HG02870 (cell line): ENCODE measurements around the gene RPL29.

Experiments
- ATAC-seq: cut with Tn5 transposase; IDR thresholded peaks from one replicate; pipeline ENCODE4 v1.9.1; 2021; ENCODE audit warnings: mild to moderate bottlenecking, moderate library complexity; ENCODE audit not compliant: unreplicated experiment

The RPL29 gene

GRCh38 chr3:51966016-51966415 lies 29.7 kb downstream of the RPL29 start:
- no peak for ATAC-seq

- no peak for ATAC-seq
Observed at GRCh38 chr3:51964521-51964920, 31.2 kb downstream of the RPL29 start.

- no peak for ATAC-seq
Observed at GRCh38 chr3:51963951-51964451, 31.7 kb downstream of the RPL29 start.

DNA sequence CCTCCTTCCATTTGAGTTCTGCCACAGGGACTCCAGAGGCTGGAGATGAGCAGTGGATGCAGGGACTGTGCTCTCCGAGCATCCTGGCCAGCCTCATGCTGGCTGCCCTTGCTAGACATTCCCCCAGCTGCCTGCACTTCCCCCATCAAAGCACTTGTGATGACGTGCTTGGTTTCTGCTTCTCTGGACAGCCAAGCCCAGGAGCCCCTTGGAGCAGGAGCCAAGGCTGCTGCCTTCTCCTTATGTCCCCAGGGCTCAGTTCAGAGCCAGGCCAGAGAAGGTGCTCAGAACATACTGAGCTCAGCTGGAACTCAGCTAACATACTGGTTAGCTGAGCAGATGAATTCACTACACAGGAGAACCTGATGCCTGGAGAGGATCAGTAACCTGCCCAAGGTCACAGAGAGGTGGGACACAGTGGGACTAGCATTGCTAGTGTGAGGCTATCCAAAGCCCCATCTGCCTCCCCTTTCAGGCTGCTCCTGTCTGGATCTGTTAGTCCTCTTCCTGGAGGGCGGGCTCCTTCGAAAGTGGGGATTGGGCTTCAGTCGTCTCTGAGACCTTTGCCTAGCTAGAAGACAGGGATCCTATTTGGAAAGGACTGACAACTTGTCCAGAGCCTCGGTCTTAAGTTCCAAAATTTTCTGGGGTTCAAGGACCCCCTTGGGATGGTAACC lies 32.7 kb downstream of the RPL29 start:
- ATAC-seq = no peak

GRCh38 chr3:51961602-51962569 lies 33.8 kb downstream of the RPL29 start:
- ATAC-seq = no peak

- no peak for ATAC-seq
Observed at GRCh38 chr3:51961011-51961410, 34.7 kb downstream of the RPL29 start.

DNA sequence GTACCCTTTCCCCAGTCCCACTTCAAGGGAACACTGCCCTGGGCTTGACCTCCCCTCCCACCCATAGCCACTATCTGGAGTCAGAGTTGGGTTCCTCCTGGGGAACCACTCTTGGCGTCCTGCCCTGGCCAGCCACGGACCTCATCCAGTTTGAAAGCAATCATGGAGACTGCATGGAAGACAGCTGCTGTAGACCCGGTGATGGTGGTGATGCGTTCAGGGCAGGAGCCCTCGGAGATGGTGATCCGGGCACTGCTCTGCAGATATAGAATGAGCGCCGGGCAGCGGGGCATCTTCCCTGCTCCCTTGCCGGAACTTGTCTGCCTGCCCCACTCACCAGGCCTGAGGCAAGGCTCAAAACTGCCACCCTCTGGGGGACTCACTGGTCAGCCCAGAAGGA lies 35.3 kb downstream of the RPL29 start:
- ATAC-seq = no peak

DNA sequence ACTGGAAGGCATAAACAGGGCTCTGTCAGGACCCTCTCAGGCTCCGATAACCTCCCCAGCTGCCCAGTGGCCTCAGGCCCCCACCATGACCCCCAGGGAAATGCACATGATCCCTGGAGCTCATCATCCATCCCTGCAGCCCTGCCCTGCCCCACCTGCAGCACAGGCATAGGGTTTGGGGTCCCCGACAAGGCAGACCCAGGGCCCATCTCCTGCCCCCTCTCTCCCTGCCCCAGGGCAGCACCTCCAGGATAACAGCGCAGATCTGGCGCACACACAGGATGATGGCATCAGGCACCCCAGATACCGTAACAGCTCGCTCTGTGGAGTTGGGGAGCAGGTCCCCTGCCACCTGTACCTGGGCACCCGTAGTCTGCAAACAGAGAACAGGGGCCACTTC lies 36.0 kb downstream of the RPL29 start:
- no peak for ATAC-seq

GRCh38 chr3:51958603-51959521 lies 36.8 kb downstream of the RPL29 start:
- no peak for ATAC-seq

DNA sequence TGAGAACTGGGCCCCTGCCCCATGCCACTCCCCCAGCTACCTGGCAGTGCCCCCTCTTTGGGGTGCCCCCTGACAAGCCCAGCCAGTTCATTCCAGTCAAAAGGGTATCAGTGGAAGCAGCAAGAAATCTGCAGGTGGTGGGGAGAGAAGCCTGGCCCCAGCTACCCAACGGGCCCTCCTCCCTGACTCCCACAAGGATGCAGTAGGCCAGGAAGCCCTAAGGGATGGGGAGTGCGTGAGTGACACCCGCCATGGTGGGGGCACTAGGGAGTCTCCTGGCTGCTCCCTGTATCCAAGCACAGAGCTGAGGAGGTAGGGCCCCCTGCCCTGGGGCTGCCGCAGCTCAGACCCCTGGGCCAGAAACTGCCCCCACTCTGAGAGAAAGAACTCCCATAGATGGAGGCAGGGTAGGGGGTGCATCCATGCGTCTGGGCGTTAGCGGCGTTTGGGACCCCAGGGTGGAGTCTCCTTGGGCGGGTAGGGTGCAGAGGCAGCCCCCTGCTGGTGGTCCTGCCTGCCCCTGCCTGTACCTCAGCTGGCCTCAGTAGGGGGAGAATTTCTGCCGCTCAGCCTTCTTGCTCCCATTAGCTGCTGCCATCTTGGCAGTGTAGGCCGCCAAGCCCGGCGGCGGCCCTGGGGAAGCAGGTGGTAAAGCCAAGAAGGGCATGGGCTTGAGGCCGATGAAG lies 38.0 kb downstream of the RPL29 start:
- no peak for ATAC-seq

GRCh38 chr3:51955893-51956770 lies 39.6 kb downstream of the RPL29 start:
- ATAC-seq = no peak

DNA sequence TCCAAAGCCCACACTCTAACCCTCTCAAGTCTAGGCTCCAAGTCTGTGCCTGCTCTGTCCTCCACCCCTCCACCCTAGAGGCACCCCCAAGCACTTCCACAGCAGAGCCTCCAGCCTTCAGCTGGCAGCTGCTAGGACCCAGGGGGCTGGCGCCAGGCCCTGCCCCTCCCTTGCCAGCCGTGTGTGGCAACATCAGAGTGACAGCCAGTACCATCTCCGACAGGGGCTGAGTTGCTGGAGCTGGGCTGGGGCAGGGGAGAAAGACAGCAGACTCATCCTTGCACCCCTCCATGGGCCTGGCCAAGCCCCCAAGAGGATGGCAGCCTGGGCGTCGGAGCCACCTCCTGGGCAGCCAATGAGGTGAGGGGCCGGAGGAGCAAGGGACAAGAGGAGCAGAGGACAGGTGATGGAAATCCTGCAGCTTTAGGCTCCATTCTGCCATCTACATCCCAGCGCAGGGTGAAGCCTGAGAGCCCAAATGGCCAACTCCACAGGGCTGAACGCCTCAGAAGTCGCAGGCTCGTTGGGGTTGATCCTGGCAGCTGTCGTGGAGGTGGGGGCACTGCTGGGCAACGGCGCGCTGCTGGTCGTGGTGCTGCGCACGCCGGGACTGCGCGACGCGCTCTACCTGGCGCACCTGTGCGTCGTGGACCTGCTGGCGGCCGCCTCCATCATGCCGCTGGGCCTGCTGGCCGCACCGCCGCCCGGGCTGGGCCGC lies 40.4 kb downstream of the RPL29 start, which contains the start of gene GPR62:
TSS of gene GPR62 (plus strand) at position 207 of the 718 bp plus-strand sequence. CDS start at position 479, 272 bp downstream.
- ATAC-seq = no peak

- ATAC-seq = no peak
Observed at GRCh38 chr3:51954713-51955112, 41.0 kb downstream of the RPL29 start.

DNA sequence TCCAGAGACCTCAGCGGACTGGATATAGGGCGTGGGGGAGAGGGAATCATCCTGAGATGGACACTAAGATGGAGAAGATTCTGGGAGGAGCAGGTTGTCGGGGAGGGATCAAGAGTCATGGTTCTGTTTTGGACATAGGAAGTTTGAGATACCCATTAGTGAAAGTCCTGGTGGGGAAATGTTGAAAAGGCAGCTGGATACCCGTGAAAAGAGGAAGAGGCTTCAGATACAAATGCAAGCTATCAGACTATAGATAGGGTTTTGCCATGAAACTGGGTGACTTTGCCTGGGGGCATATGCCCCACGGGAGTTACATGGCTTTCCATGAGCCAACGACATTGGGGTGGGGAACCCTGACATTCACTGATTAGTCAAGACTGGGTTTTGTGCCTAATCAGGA lies 41.6 kb downstream of the RPL29 start:
- ATAC-seq = no peak

DNA sequence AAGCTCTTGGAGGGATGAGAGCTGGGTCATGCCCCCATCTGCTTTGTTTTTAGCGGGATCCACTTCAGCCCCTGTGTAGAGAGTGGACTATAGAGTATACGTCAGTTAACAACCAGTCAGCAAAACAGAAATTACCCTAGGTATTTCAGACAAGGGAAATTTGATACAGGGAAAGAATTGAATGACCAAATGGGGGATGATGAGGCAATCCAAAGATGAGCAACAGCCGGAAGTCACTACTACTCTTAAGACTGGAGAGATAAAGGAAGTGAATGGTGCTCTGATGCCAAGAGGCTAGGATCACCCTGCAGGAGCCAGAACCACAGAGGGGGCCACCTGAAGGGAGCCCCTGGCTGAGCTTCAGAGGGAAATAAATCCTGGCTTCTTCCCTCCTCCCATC lies 42.2 kb downstream of the RPL29 start:
- no peak for ATAC-seq

GRCh38 chr3:51950899-51951298 lies 44.8 kb downstream of the RPL29 start:
- no peak for ATAC-seq

- ATAC-seq = no peak
Observed at GRCh38 chr3:51949121-51949520, 46.6 kb downstream of the RPL29 start.

- no peak for ATAC-seq
Observed at GRCh38 chr3:51948016-51948580, 47.6 kb downstream of the RPL29 start.
